Liver (tissue), 2 donors: ENCODE results near the gene SLC12A9.

Source experiments
- TF ChIP-seq, protein P1 (sequence below): fragments of 150-350 bp; IDR thresholded peaks from 2 replicates; pipeline ENCODE4 v1.5.1; 2017; ENCODE audit warnings: improper control_type of control experiment, low read depth, low read length; ENCODE audit not compliant: missing input control
- TF ChIP-seq, protein P2 (sequence below): IDR thresholded peaks from 2 replicates; pipeline ENCODE4 v1.6.1; 2016; ENCODE audit warnings: antibody characterized with exemption
- donor health status: healthy.

DNA sequence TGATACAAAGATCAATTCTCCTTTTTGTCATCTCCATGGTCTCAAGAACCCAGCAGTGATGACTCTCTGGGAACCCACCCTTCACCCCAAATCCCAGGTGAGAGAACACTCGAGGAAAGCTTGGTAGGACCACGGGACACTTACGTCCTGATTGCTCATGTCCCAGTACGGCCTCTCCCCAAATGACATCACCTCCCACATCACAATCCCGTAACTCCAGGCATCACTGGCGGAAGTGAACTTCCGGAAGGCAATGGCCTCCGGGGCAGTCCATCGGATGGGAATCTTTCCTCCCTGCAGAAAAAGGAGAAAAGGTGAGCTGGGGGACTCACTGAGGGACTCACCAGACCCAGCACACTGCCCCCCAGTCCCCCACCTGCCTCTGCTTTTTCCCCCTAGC, 46.2 kb upstream of the SLC12A9 start:
- TF ChIP-seq, protein P1, sequence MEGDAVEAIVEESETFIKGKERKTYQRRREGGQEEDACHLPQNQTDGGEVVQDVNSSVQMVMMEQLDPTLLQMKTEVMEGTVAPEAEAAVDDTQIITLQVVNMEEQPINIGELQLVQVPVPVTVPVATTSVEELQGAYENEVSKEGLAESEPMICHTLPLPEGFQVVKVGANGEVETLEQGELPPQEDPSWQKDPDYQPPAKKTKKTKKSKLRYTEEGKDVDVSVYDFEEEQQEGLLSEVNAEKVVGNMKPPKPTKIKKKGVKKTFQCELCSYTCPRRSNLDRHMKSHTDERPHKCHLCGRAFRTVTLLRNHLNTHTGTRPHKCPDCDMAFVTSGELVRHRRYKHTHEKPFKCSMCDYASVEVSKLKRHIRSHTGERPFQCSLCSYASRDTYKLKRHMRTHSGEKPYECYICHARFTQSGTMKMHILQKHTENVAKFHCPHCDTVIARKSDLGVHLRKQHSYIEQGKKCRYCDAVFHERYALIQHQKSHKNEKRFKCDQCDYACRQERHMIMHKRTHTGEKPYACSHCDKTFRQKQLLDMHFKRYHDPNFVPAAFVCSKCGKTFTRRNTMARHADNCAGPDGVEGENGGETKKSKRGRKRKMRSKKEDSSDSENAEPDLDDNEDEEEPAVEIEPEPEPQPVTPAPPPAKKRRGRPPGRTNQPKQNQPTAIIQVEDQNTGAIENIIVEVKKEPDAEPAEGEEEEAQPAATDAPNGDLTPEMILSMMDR = no peak
- TF ChIP-seq, protein P2, sequence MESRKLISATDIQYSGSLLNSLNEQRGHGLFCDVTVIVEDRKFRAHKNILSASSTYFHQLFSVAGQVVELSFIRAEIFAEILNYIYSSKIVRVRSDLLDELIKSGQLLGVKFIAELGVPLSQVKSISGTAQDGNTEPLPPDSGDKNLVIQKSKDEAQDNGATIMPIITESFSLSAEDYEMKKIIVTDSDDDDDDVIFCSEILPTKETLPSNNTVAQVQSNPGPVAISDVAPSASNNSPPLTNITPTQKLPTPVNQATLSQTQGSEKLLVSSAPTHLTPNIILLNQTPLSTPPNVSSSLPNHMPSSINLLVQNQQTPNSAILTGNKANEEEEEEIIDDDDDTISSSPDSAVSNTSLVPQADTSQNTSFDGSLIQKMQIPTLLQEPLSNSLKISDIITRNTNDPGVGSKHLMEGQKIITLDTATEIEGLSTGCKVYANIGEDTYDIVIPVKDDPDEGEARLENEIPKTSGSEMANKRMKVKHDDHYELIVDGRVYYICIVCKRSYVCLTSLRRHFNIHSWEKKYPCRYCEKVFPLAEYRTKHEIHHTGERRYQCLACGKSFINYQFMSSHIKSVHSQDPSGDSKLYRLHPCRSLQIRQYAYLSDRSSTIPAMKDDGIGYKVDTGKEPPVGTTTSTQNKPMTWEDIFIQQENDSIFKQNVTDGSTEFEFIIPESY = no peak
